Measurements from ENCODE around the gene GNG4. TPM values are rescaled to one million over a fixed set of nuclear protein-coding genes. Genes with fewer than 3 reads are reported as not detected.
"Not testable (repeated sequence)": the region's sequence is repeated elsewhere in the genome, so short reads cannot be mapped to it uniquely, and the experiment has no call there.

Gene GNG4
- total RNA-seq, 1 donor from 2014 or later, result 0.70 TPM

GRCh38 chr1:235588156-235588555 lies 61.4 kb downstream of the GNG4 start:
- DNase-seq (ENCODE audit: extremely low read depth, low read depth, low spot score), result no peak

GRCh38 chr1:235586992-235587391 lies 62.6 kb downstream of the GNG4 start:
- no peak for DNase-seq (ENCODE audit: extremely low read depth, low read depth, low spot score)

GRCh38 chr1:235586413-235586812 lies 63.2 kb downstream of the GNG4 start:
- DNase-seq (ENCODE audit: extremely low read depth, low read depth, low spot score), result no peak

GRCh38 chr1:235584973-235585372 lies 64.6 kb downstream of the GNG4 start:
- no peak for DNase-seq (ENCODE audit: extremely low read depth, low read depth, low spot score)

GRCh38 chr1:235583511-235584001 lies 66.0 kb downstream of the GNG4 start:
- no peak for DNase-seq (ENCODE audit: extremely low read depth, low read depth, low spot score)

- DNase-seq (ENCODE audit: extremely low read depth, low read depth, low spot score), result no peak
Observed at GRCh38 chr1:235582130-235582529, 67.5 kb downstream of the GNG4 start.

- no peak for DNase-seq (ENCODE audit: extremely low read depth, low read depth, low spot score)
Observed at GRCh38 chr1:235579891-235580290, 69.7 kb downstream of the GNG4 start.

- no peak for DNase-seq (ENCODE audit: extremely low read depth, low read depth, low spot score)
Observed at GRCh38 chr1:235575597-235575996, 74.0 kb downstream of the GNG4 start.

- no peak for DNase-seq (ENCODE audit: extremely low read depth, low read depth, low spot score)
Observed at GRCh38 chr1:235573880-235574279, 75.7 kb downstream of the GNG4 start.

GRCh38 chr1:235572971-235573370 lies 76.6 kb downstream of the GNG4 start:
- not testable (repeated sequence) for DNase-seq (ENCODE audit: extremely low read depth, low read depth, low spot score)

- no peak for DNase-seq (ENCODE audit: extremely low read depth, low read depth, low spot score)
Observed at GRCh38 chr1:235571482-235571881, 78.1 kb downstream of the GNG4 start.

GRCh38 chr1:235567812-235568503 lies 81.6 kb downstream of the GNG4 start:
- no peak for DNase-seq (ENCODE audit: extremely low read depth, low read depth, low spot score)

GRCh38 chr1:235566084-235566483 lies 83.5 kb downstream of the GNG4 start:
- DNase-seq (ENCODE audit: extremely low read depth, low read depth, low spot score), result no peak

- DNase-seq (ENCODE audit: extremely low read depth, low read depth, low spot score), result no peak
Observed at GRCh38 chr1:235563513-235564061, 86.0 kb downstream of the GNG4 start.

GRCh38 chr1:235562589-235562988 lies 87.0 kb downstream of the GNG4 start:
- DNase-seq (ENCODE audit: extremely low read depth, low read depth, low spot score), result no peak

- no peak for DNase-seq (ENCODE audit: extremely low read depth, low read depth, low spot score)
Observed at GRCh38 chr1:235558621-235559169, 90.9 kb downstream of the GNG4 start.

GRCh38 chr1:235557495-235557894 lies 92.1 kb downstream of the GNG4 start:
- DNase-seq (ENCODE audit: extremely low read depth, low read depth, low spot score), result no peak

- no peak for DNase-seq (ENCODE audit: extremely low read depth, low read depth, low spot score)
Observed at GRCh38 chr1:235556807-235557206, 92.8 kb downstream of the GNG4 start.

- DNase-seq (ENCODE audit: extremely low read depth, low read depth, low spot score), result no peak
Observed at GRCh38 chr1:235553112-235553551, 96.5 kb downstream of the GNG4 start.

GRCh38 chr1:235552146-235552716 lies 97.4 kb downstream of the GNG4 start:
- DNase-seq (ENCODE audit: extremely low read depth, low read depth, low spot score), result no peak

GRCh38 chr1:235549351-235550139 lies 100.0 kb downstream of the GNG4 start:
- no peak for DNase-seq (ENCODE audit: extremely low read depth, low read depth, low spot score)
